Measurements from ENCODE around the gene FABP1. TPM values are rescaled to one million over a fixed set of nuclear protein-coding genes. Genes with fewer than 3 reads are reported as not detected.

FABP1 gene
- total and polyA plus RNA-seq, 9 of the 15 experiments (the other 6 are each of a cell fraction or from before 2014, with no cell fraction given) = 0.64 TPM; not detected in 8

DNA sequence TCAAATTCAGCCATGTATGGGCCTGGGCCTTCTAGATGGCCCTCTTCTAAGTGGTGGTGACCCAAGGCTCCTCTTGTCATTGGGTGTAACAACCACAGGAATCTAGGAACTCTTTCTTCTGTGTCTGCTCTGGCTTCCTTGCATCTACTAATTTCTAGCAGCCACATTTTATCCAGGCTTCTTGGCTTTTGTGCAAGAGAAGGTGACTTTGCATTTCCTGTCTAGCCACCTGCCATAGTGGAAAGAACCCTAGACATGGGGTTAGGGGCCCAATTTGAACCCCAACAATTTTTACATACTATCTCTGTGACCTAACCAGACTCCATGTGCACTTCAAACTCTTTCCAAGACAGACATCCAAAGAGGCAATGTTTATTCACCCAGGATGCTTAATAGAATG, 35.1 kb downstream of the FABP1 start (continued):
- TF ChIP-seq MAZ (CRISPR knock-in tag; conservative IDR thresholded peaks at IDR 0.05 in 1 of 2, IDR thresholded peaks at IDR 0.05 in 1 of 2) (no peak), GABPB1 (CRISPR knock-in tag; IDR thresholded peaks at IDR 0.05) (no peak), CBX3 (IDR thresholded peaks at IDR 0.05; ENCODE audit: borderline replicate concordance in 1 of 2, low read length in 2 of 2) (no peak), CHD1 (IDR thresholded peaks at IDR 0.05; ENCODE audit: low read length) (no peak), E2F3 (CRISPR knock-in tag; IDR thresholded peaks at IDR 0.05) (no peak)

DNA sequence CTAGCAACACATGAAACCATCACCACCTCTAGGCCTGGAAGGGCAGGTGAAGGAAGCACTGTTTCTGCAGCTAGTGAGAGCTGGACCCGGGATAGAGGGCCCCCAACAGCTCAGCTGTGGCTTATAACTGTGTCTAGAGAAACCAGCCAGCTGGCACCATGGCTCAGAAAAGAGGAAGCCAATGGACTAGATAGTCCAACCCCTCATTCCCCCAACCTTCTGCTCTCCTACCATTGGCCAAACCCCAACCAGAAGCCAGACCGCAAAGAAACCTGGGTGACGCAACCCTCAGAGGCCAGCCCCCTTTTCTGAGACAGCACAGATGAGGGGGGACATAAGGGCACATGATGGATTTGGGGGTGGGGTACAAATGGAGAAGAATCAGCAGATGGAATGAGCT, 35.9 kb downstream of the FABP1 start:
- Histone ChIP-seq H3K27me3 (ENCODE audit: control insufficient read depth in 2 of 2, insufficient read depth in 2 of 2, low read length in 2 of 2) (peaks cover 0 to 5% of the 10 kb centered on the region in 2 experiments; a peak in 2 of 5 replicates), H3K36me3 (ENCODE audit: control insufficient read depth, insufficient read depth, low read length) (no peaks in the 10 kb centered on the region), H4K20me1 (replicated peaks; ENCODE audit: control insufficient read depth, insufficient read depth, low read length) (no peaks in the 10 kb centered on the region), H3K4me3 (no peak overlapping the region), H3K9me3 (replicated peaks; ENCODE audit: control insufficient read depth, insufficient read depth, low read depth, low read length) (no peaks in the 10 kb centered on the region), H3K27ac (ENCODE audit: extremely low read depth, low read depth, low read length) (no peak overlapping the region), H3K4me1 (replicated peaks in 1 of 2; ENCODE audit: control insufficient read depth in 2 of 2, insufficient read depth in 2 of 2, low read length in 2 of 2) (peaks cover 3 to 16% of the 10 kb centered on the region in 2 experiments; a peak in 3 of 5 replicates), H3K79me2 (ENCODE audit: control insufficient read depth, insufficient read depth, low read length) (no peaks in the 10 kb centered on the region), H3K9ac (ENCODE audit: insufficient read depth in 1 of 2, low read depth in 2 of 2, low read length in 2 of 2) (no peak overlapping the region), H3K4me2 (ENCODE audit: insufficient read depth, low read length) (no peak overlapping the region), H3K9me1 (ENCODE audit: control insufficient read depth, insufficient read depth, low read length) (no peaks in the 10 kb centered on the region), H2AFZ (ENCODE audit: low read depth, low read length) (no peak overlapping the region)
- ChIA-PET POLR2A (no interaction called here), CTCF (ENCODE audit: low intra/inter-chr PET ratio) (no interaction called here)
- no peak for ATAC-seq
- no TSS peak for BruUV-seq (replicated peaks)
- no peak for DNase-seq (ENCODE audit: extremely low read depth in 1 of 4, low spot score in 3 of 4)
- FAIRE-seq = no peak
- WGBS (ENCODE audit: insufficient coverage, low coverage, missing lambda C conversion rate) = 31% methylated on average over 3 of the region's 3 CpGs
- intact Hi-C loops (cut with micrococcal nuclease) (no loop called here), in situ Hi-C loops (cut with MboI) (no loop called here)
- TF ChIP-seq, protein P1, sequence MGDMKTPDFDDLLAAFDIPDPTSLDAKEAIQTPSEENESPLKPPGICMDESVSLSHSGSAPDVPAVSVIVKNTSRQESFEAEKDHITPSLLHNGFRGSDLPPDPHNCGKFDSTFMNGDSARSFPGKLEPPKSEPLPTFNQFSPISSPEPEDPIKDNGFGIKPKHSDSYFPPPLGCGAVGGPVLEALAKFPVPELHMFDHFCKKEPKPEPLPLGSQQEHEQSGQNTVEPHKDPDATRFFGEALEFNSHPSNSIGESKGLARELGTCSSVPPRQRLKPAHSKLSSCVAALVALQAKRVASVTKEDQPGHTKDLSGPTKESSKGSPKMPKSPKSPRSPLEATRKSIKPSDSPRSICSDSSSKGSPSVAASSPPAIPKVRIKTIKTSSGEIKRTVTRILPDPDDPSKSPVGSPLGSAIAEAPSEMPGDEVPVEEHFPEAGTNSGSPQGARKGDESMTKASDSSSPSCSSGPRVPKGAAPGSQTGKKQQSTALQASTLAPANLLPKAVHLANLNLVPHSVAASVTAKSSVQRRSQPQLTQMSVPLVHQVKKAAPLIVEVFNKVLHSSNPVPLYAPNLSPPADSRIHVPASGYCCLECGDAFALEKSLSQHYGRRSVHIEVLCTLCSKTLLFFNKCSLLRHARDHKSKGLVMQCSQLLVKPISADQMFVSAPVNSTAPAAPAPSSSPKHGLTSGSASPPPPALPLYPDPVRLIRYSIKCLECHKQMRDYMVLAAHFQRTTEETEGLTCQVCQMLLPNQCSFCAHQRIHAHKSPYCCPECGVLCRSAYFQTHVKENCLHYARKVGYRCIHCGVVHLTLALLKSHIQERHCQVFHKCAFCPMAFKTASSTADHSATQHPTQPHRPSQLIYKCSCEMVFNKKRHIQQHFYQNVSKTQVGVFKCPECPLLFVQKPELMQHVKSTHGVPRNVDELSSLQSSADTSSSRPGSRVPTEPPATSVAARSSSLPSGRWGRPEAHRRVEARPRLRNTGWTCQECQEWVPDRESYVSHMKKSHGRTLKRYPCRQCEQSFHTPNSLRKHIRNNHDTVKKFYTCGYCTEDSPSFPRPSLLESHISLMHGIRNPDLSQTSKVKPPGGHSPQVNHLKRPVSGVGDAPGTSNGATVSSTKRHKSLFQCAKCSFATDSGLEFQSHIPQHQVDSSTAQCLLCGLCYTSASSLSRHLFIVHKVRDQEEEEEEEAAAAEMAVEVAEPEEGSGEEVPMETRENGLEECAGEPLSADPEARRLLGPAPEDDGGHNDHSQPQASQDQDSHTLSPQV (IDR thresholded peaks at IDR 0.05) = no peak
- TF ChIP-seq, protein P2, sequence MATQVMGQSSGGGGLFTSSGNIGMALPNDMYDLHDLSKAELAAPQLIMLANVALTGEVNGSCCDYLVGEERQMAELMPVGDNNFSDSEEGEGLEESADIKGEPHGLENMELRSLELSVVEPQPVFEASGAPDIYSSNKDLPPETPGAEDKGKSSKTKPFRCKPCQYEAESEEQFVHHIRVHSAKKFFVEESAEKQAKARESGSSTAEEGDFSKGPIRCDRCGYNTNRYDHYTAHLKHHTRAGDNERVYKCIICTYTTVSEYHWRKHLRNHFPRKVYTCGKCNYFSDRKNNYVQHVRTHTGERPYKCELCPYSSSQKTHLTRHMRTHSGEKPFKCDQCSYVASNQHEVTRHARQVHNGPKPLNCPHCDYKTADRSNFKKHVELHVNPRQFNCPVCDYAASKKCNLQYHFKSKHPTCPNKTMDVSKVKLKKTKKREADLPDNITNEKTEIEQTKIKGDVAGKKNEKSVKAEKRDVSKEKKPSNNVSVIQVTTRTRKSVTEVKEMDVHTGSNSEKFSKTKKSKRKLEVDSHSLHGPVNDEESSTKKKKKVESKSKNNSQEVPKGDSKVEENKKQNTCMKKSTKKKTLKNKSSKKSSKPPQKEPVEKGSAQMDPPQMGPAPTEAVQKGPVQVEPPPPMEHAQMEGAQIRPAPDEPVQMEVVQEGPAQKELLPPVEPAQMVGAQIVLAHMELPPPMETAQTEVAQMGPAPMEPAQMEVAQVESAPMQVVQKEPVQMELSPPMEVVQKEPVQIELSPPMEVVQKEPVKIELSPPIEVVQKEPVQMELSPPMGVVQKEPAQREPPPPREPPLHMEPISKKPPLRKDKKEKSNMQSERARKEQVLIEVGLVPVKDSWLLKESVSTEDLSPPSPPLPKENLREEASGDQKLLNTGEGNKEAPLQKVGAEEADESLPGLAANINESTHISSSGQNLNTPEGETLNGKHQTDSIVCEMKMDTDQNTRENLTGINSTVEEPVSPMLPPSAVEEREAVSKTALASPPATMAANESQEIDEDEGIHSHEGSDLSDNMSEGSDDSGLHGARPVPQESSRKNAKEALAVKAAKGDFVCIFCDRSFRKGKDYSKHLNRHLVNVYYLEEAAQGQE (IDR thresholded peaks at IDR 0.05; ENCODE audit: borderline replicate concordance) = no peak
- TF ChIP-seq, protein P2 (CRISPR knock-in tag; IDR thresholded peaks at IDR 0.05; ENCODE audit: low read depth) = no peak
- TF ChIP-seq CCNT2 (IDR thresholded peaks at IDR 0.05; ENCODE audit: borderline replicate concordance, extremely low read depth, insufficient read length, low read depth, low read length) = no peak
- no peak for TF ChIP-seq GABPB1 (CRISPR knock-in tag; IDR thresholded peaks at IDR 0.05)

Data from K562 (cell line).